Non-pigmented ciliary epithelial cell (primary cell): ENCODE results near the gene CCDC127.
"Not testable (repeated sequence)": the region's sequence is repeated elsewhere in the genome, so short reads cannot be mapped to it uniquely, and the experiment has no call there.

ENCODE experiments used
- DNase-seq: peaks from one replicate; pipeline ENCODE4 v3.0.0-alpha.2; 2010; ENCODE audit warnings: low read depth

CCDC127 gene, protein sequence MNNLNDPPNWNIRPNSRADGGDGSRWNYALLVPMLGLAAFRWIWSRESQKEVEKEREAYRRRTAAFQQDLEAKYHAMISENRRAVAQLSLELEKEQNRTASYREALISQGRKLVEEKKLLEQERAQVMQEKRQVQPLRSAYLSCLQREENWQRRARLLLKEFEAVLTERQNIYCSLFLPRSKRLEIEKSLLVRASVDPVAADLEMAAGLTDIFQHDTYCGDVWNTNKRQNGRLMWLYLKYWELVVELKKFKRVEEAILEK

DNA sequence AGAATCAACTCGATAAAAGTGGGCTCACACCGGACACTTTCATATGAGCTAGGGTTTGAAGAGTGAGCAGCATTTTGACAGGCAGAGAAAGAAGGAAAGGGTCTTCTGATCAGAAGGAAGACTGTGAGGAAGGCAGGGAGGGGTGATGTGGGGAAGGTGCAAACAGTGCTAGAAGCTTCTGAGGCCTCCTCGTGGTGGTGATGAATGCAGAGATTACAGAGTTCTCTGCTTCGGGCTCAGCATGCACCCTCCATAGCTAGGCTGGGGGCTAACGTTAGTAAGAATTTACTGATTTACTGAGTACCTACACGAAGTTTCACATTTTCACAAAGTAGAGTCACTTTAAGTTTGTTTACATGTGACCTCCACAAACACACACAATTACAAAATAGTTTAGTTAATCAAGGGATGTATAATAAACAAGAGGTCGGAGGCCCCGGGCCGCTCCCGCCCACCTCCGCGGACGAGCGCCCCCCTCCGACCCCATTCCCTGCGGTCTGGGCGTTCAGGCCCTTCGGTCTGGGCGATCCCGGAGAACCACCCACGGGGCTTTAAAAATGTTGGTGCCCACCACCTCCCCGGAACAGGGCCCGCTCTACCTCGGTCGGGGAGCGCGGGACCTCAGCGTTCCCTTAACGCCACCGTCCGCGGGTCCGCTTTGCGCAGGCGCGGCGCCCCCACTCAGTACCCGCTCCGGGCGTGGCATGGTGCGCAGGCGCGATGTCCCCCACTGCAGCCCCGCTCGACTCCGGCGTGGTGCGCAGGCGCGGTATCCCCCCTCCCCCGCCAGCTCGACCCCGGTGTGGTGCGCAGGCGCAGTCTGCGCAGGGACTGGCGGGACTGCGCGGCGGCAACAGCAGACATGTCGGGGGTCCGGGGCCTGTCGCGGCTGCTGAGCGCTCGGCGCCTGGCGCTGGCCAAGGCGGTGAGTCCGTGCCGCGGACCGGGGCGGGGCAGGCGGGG is at the start of gene CCDC127, which contains the start of gene SDHA:
CCDC127 (minus strand) TSS at position 660 of the 963 bp plus-strand sequence. CDS start 1,304 bp downstream, outside the sequence.
SDHA (plus strand) TSS at position 827 of the 963 bp plus-strand sequence; CDS start at position 863, 36 bp downstream.
- peak; percentile 34 for DNase-seq

DNA sequence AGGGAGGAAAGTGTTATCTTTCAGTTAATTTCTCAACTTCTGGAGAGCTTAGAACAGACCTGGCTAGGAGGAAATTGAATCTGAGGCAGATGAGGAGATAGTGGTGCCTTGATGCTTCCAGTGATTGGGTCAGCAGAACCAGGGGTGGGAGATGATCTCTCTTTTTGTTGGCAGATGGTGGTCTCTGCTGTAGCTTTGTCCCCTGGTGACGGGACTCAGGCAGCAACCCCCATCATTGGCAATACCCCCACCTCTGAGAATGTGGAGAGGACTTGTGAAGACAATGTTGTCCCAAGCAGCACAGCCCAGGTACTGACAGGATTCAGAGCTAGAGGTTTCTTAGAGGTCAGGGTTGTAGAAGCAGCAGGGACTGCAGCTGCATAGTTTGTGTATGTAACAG is 49.8 kb upstream of the CCDC127 start:
- no peak for DNase-seq

DNA sequence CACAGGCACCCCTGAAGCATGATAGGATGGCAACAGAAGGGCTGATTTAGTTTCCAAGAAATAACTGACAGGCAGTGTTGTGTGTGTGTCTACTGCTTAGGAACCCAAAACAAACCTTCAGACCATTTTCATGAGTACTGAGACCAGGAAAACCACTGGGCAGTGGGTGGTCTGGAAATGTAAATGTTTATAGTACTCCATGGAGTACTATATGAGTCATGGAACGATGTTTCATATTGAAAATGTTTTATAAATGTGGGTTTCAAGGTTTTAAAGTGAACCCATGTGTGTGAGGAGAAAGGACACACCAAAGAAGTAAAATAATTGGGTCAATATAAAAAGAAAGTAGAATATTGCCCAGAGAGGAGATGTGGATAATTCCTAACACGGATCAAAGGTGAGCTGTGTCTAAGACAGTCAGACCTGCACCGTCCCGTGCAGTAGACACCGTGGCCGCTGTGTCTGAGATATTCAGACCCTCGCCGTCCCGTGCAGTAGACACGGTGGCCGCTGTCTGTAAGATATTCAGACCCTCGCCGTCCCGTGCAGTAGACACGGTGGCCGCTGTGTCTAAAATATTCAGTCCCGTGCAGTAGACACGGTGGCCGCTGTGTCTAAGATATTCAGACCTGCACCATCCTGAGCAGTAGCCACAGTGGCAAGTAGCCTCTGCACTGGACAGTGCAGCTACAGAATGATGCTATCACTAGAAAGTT is 48.5 kb upstream of the CCDC127 start:
- DNase-seq, result peak; percentile 42

DNA sequence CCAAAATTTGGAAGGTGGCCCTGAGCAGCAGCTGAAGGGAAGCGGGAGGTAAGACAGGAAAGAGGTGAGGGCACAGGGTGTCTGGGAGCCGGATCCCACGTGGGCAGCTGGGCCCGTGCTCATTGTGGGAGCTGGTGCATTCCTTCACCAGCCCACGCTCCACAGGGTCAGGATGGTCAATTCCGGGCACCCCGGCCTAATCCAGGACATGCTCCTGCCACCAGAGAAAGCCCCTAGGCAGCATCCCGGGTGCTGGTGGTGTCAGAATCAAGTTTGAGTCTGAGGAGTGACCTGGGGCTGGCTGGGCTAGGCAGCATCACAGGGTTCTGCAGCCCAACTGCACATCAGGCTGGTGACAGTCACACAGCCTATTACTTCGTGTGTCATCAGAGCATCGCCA is 46.4 kb upstream of the CCDC127 start:
- DNase-seq, result no peak

DNA sequence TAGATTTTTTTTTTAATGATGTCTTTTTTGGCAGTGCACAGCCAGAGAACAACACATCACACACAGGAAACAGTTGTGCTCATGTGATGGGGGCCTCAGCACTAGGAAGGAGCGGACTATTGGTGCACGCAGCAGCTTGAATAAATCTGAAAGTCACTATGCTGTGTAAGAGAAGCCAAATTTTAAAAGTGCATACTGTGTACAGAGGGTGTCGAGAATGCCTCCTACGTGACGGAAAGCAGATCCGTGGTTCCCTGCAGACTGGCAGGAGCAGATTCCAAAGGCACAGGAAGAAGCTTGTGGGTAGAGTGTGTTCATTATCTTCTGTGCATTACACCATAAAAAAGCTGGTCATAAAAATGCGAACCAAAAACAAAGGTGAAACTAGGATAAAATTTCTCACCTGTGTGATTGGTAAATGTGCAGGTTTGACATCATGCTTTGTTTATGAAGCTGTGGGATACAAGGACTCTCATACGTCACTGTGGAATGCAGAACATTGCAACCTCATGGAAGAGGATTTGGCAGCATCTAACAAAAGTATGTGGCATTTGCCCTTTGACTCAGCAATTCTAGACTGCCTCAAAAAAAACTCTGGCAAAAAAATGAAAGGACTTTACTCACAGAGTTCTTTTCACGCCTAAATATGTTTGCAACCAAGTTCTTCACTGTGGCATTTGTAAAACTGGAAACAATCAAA is 45.5 kb upstream of the CCDC127 start:
- peak; percentile 91 for DNase-seq

DNA sequence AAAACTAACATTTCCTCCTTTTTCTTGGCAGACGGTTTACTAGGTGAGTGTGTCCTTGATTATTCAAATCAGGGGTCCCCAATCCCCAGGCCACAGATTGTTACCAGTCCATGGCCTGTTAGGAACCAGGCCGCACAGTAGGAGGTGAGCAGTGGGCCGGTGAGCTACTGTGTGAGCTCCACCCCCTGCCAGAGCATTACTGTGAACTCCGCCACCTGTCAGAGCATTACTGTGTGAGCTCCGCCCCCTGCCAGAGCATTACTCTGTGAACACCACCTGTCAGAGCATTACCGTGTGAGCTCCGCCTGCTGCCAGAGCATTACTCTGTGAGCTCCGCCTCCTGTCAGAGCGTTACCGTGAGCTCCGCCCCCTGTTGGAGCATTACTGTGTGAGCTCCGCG is 39.2 kb upstream of the CCDC127 start:
- no peak for DNase-seq

DNA sequence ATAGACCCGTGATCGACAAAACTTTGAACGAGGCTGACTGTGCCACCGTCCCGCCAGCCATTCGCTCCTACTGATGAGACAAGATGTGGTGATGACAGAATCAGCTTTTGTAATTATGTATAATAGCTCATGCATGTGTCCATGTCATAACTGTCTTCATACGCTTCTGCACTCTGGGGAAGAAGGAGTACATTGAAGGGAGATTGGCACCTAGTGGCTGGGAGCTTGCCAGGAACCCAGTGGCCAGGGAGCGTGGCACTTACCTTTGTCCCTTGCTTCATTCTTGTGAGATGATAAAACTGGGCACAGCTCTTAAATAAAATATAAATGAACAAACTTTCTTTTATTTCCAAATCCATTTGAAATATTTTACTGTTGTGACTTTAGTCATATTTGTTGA is 38.4 kb upstream of the CCDC127 start:
- DNase-seq, result not testable (repeated sequence)

DNA sequence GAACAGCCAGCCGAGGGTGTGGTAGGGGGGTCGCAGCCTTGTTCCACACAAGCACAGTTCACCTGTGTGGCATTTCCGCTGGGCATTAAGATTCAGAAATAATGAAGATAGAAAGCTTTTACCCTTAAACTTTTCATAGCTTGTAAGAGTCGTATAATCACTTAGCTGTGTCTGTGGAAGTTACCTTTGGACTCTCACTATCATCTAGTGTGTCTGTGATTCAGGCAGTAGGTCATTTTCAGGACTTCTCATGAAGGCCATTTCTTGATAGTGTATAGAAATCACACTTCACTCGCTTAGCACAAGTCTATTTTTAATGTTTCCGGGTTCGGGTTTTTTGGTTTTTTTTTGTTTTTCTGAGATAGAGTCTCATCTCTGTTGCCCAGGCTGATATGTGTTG is 37.2 kb upstream of the CCDC127 start:
- DNase-seq, result not testable (repeated sequence)

DNA sequence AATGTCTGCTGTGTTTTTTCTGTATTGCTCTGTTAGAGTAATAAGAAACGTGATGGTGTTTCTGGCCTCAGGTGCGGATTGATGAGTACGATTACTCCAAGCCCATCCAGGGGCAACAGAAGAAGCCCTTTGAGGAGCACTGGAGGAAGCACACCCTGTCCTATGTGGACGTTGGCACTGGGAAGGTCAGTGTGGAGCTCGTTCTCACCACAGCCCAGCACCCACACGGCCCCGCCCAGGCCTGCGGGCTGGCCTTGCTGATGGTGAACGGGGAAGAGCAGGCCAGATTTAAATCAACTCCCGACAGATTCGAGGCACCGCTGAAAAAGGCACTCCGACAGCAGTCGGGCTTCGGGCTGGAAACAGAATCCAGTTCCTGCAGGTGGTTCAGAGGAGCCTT is 36.4 kb upstream of the CCDC127 start:
- not testable (repeated sequence) for DNase-seq

DNA sequence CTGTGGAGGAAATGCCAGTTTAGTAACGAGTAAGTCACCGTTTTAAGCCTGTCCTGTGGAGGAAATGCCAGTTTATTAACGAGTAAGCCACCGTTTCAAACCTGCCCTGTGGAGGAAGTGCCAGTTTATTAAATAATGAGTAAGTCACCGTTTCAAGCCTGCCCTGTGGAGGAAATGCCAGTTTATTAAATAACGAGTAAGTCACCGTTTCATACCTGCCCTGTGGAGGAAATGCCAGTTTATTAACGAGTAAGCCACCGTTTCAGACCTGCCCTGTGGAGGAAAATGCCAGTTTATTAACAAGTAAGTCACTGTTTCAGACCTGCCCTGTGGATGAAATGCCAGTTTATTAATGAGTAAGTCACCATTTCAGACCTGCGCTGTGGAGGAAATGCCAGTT is 34.6 kb upstream of the CCDC127 start:
- DNase-seq, result no peak

DNA sequence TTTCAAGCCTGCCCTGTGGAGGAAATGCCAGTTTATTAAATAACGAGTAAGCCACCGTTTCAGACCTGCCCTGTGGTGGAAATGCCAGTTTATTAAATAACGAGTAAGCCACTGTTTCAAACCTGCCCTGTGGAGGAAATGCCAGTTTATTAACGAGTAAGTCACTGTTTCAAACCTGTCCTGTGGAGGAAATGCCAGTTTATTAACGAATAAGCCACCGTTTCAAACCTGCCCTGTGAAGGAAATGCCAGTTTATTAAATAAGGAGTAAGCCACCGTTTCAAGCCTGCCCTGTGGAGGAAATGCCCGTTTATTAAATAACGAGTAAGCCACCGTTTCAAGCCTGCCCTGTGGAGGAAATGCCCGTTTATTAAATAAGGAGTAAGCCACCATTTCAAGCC is 34.0 kb upstream of the CCDC127 start:
- DNase-seq, result not testable (repeated sequence)

DNA sequence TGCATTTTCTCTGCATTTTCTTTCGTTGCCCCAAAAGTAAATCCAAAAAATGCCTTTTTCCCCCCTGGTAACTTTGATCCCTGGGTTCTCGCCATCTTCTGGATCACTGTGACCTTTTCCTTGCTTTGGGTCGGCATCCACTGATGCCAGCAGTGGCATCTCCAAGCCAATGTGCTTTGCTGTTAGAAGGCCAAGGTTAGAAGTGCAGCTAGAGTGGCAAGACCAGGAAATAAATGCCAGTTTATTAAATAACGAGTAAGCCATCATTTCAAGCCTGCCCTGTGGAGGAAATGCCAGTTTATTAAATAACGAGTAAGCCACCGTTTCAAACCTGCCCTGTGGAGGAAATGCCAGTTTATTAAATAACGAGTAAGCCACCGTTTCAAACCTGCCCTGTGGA is 33.6 kb upstream of the CCDC127 start:
- not testable (repeated sequence) for DNase-seq

DNA sequence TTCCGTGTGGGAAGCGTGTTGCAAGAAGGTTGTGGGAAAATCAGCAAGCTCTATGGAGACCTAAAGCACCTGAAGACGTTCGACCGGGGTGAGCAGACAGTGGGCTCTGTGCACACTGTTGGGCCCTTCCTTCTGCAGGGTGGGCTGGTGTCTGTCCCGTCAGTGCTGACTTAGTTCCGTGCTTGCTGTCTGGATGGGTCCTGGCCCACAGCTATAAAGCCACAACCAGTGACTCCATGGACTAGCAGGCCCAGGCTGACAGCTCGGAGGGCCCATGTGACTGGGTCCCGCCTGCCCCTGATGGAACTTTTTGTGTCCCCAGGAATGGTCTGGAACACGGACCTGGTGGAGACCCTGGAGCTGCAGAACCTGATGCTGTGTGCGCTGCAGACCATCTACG is 33.1 kb upstream of the CCDC127 start:
- not testable (repeated sequence) for DNase-seq

DNA sequence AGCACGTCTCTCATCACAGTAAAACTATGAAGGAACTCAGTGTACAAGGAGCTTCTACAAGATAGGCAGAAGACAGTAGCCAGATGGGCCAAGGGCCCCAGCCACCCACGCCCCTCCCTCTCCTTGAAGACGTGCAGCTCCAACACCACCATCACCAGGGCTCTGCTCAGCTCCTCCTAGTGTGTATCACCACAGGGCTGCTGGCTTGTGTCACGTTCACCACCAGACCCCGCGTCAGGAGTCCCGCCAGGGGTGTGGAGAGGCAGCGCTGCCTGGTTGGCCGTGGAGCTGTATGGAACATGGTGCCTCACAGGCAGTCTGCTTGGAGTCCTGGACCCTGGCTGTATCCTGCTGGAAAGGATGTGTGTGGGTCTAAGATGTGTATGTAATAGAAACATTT is 32.4 kb upstream of the CCDC127 start:
- DNase-seq, result not testable (repeated sequence)

DNA sequence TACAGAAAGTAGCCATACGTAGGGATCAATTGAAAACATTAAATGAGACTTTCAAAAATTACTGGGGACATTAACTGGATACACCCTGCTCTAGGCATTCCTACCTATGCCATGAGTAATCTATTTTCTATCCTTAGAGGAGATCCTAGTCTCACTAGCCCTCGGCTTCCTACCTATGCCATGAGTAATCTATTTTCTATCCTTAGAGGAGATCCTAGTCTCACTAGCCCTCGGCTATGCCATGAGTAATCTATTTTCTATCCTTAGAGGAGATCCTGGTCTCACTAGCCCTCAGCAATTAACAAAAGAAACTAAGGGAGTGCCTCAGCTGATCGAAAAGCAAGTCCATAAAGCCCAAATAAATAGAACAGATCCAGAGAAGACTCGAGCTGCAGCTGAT is 27.8 kb upstream of the CCDC127 start:
- DNase-seq, result not testable (repeated sequence)

DNA sequence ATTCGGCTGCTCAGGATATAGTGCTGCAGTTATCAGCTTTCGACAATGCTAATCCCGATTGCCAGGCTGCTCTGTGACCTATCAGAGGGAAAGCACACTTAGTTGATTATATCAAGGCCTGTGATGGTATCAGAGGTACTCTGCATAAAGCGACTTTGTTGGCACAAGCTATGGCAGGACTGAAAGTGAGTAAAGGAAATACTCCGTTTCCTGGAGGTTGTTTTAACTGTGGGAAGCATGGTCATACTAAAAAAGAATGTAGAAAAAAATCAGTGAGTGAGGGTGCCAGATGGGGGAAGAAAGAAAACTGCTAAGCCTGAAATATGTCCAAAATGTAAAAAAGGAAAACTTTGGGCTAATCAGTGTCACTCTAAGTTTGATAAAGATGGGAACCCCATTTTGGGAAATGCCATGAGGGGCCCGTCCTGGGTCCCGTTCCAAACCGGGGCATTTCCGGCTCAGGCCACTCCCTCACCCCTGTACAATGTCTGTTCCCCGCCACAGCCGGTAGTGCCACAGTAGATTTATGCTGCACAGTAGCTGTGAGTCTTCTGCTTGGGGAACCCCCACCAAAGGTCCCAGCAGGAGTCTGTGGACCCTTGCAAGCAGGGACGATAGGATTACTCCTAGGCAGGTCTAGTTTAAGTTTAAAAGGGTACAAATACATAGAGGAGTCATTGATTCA is 25.9 kb upstream of the CCDC127 start:
- DNase-seq, result not testable (repeated sequence)

DNA sequence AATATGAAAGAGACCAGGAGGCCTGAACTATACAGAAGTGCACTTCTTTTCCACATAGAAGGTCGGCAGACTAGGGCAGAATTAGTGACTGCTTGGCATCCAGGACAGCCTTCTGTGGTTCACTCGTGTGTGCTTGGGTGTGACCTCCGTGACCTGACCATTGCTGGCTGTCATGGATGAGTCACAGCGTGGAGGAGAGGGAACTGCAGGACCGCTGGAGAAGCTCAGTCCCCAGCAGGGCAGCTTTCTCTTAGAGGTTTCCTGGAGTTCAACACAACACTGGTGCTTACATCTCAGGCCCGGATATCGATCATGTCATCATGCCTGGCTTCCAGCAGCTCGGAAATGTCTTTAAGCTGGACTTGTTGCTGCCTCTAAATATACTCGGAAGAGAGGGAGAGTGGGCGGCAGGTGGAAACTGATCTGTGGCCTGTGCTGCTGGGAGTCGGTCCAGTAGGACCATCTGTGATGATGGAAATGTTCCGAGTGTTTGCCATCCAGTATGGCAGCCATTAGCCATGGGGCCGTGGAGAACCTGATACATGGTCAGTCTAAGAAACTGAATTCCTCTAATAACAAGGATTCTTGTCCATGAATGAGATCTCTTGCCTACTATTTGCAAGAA is 23.2 kb upstream of the CCDC127 start:
- DNase-seq, result not testable (repeated sequence)

DNA sequence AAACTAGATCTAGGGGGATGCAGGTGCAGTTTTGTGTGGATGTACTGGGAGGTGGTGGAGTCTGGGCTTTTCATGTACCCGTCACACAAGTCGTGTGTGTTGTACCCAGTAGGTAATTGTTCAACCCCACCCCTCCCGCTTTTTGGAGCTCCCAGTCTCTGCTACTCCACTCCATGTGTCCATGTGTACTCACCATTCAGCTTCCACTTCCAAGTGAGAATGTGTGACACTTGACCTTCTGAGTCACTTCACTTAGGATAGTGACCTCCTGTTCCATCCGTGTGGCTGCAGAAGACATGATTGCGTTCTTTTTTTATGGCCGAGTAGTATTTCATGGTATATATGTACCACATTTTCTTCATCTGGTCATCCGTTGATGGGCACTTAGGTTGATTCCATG is 22.6 kb upstream of the CCDC127 start:
- not testable (repeated sequence) for DNase-seq

DNA sequence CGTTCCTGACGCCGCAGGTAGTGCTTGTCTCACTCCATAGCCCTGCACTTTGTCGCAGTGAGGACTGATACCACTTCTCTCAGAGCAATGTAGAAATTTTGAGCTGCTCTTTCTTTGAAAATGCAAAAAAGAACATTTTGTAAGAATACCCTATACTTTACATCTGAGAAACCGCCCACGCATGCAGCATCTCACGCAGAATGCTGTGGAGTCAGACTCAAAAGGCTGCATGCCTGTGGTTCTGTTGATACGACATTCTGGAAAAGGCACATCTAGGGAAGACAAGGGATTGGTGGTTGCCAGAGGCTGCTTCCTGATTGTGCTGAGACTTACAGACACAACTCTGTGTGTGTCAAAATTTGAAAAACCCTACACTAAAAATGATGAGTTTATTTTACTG is 20.0 kb upstream of the CCDC127 start:
- DNase-seq, result not testable (repeated sequence)

DNA sequence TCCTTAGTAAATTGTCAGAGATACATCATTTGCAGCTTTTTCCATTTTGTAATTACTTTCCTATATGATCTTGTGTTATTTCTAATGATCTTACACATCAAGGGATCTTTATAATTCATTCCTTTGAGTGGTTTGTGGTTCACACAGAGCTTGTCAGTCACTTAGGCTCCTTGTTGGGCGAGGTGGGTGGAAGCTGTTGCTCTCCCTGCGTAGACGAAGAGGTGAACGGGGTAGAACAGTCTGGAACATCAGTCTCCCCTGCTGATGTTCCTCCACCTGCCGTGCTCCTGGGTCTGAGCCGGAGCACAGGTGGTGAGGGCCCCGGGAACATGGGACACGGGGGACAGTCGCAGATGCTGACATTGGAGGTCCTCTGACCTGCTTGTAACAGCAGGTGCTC is 17.6 kb upstream of the CCDC127 start:
- not testable (repeated sequence) for DNase-seq

DNA sequence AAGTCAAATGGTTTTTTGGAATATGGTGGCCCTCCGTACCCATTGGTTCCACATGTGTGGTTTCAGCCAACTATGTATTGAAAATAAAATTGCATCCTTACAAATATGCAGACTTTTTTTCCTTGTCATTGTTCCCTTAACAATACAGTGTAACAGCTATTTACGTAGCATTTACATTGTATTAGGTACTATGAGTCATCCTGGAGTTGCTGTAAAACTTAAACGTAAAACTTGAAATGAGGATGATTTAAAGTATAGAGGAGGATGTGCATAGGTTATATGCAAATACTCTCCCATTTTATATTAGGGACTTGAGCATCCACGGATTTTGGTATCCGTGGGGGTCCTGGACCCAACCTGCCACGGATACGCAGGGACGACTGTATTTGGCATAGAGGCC is 16.5 kb upstream of the CCDC127 start:
- no peak for DNase-seq
